CD1c-positive myeloid dendritic cell (primary cell): Measurements from ENCODE around the gene TBCB.
"Not testable (repeated sequence)": the region's sequence is repeated elsewhere in the genome, so short reads cannot be mapped to it uniquely, and the experiment has no call there.

Source experiments
- DNase-seq: peaks from one replicate; pipeline ENCODE4 v3.0.0-alpha.2; 2016; ENCODE audit errors: extremely low spot score

TBCB gene

GRCh38 chr19:36101550-36102327 lies 13.5 kb upstream of the TBCB start:
- DNase-seq: no peak

- no peak for DNase-seq
These were observed 12.1 kb upstream of the TBCB start for GRCh38 chr19:36103040-36103626.

GRCh38 chr19:36103842-36104552 lies 11.3 kb upstream of the TBCB start:
- DNase-seq: no peak

GRCh38 chr19:36106441-36106840 lies 8.8 kb upstream of the TBCB start:
- no peak for DNase-seq

- DNase-seq: no peak
These were observed 8.3 kb upstream of the TBCB start for GRCh38 chr19:36106991-36107390.

- DNase-seq: no peak
These were observed 6.6 kb upstream of the TBCB start for GRCh38 chr19:36108684-36109083.

GRCh38 chr19:36110487-36111199 lies 4.6 kb upstream of the TBCB start, which contains the start of gene OVOL3:
Gene OVOL3, plus strand, starts transcription at chr19:36111143. Its CDS starts 60 bp downstream, at chr19:36111203.
- no peak for DNase-seq

GRCh38 chr19:36111200-36111539 lies 4.1 kb upstream of the TBCB start:
- no peak for DNase-seq

GRCh38 chr19:36112678-36113077 lies 2.6 kb upstream of the TBCB start:
- DNase-seq: no peak

- DNase-seq: no peak
These were observed 1.8 kb upstream of the TBCB start for GRCh38 chr19:36113425-36113824.

GRCh38 chr19:36113894-36114720 lies 1.2 kb upstream of the TBCB start:
- no peak for DNase-seq

GRCh38 chr19:36114721-36115452 lies 381 bp upstream of the TBCB start, which contains the start of gene POLR2I:
Gene POLR2I, minus strand, starts transcription at chr19:36114875. Its CDS starts 19 bp downstream, at chr19:36114856.
- peak; percentile 99 for DNase-seq

GRCh38 chr19:36116344-36116637 lies 1.0 kb downstream of the TBCB start:
- DNase-seq: no peak

- no peak for DNase-seq
These were observed 5.1 kb downstream of the TBCB start for GRCh38 chr19:36120092-36120983.

- DNase-seq: no peak
These were observed 5.7 kb downstream of the TBCB start for GRCh38 chr19:36120984-36121358.

- DNase-seq: no peak
These were observed 6.3 kb downstream of the TBCB start for GRCh38 chr19:36121486-36122124.

- no peak for DNase-seq
These were observed 10.3 kb downstream of the TBCB start for GRCh38 chr19:36125557-36125956.

GRCh38 chr19:36128392-36128736 lies 13.1 kb downstream of the TBCB start:
- DNase-seq: peak; percentile 61

GRCh38 chr19:36131221-36131620 lies 16.0 kb downstream of the TBCB start:
- not testable (repeated sequence) for DNase-seq
